Stimulated activated naive CD8-positive, alpha-beta T cell treated with anti-CD3 and anti-CD28 coated beads, Interleukin-15, amount 100 ng/mL, for 72 hours (primary cell): ENCODE results near the gene FLG.
"Not testable (repeated sequence)": the region's sequence is repeated elsewhere in the genome, so short reads cannot be mapped to it uniquely, and the experiment has no call there.

Experiments
- ATAC-seq: fragments of 150-1000 bp; cut with Tn5 transposase; 2 replicates; pipeline ENCODE4 v1.10.0; 2021; ENCODE audit warnings: mild to moderate bottlenecking, moderate library complexity
- DNase-seq, 2 donors: peaks; one replicate each; pipeline ENCODE4 v3.0.0; 2021 to 2022
- H3K27ac Mint-ChIP-seq, 2 donors: one replicate each; pipeline ENCODE4 v1.8.0; 2022; ENCODE audit warnings: mild to moderate bottlenecking in 2 of 2, mixed read lengths in 2 of 2, moderate library complexity in 2 of 2
- H3K27me3 Mint-ChIP-seq: one replicate; pipeline ENCODE4 v1.8.0; 2022; ENCODE audit warnings: mixed read lengths
- H3K4me1 Mint-ChIP-seq: one replicate; pipeline ENCODE4 v1.8.0; 2022; ENCODE audit warnings: mild to moderate bottlenecking, mixed read lengths
- H3K4me3 Mint-ChIP-seq, 2 donors: one replicate each; pipeline ENCODE4 v1.8.0; 2022; ENCODE audit warnings: mild to moderate bottlenecking in 2 of 2, mixed read lengths in 2 of 2, moderate library complexity in 1 of 2
- H3K9me3 Mint-ChIP-seq, 2 donors: one replicate each; pipeline ENCODE4 v1.8.0; 2022; ENCODE audit warnings: mixed read lengths in 2 of 2

FLG gene

GRCh38 chr1:152325111-152325510 is at the start of gene FLG:
Gene FLG (minus strand): TSS chr1:152325239. CDS start chr1:152315456, 9,783 bp downstream.
- no peak within 1 kb of the TSS for H3K27ac Mint-ChIP-seq
- no peaks in the 10 kb centered on the region for H3K4me1 Mint-ChIP-seq
- DNase-seq = no peak
- no peak within 1 kb of the TSS for H3K4me3 Mint-ChIP-seq
- H3K9me3 Mint-ChIP-seq = no peaks in the 10 kb centered on the region
- ATAC-seq = no peak
- no peaks in the 10 kb centered on the region for H3K27me3 Mint-ChIP-seq

- H3K27me3 Mint-ChIP-seq = peaks cover 7% of the 10 kb centered on the region
- ATAC-seq = no peak
- no peak for DNase-seq
- H3K4me3 Mint-ChIP-seq = no peak overlapping the region
- H3K4me1 Mint-ChIP-seq = no peaks in the 10 kb centered on the region
- peaks cover 0 to 9% of the 10 kb centered on the region in 2 donors for H3K9me3 Mint-ChIP-seq
- no peak overlapping the region for H3K27ac Mint-ChIP-seq
Measured at GRCh38 chr1:152374451-152374850, 49.4 kb upstream of the FLG start.

DNA sequence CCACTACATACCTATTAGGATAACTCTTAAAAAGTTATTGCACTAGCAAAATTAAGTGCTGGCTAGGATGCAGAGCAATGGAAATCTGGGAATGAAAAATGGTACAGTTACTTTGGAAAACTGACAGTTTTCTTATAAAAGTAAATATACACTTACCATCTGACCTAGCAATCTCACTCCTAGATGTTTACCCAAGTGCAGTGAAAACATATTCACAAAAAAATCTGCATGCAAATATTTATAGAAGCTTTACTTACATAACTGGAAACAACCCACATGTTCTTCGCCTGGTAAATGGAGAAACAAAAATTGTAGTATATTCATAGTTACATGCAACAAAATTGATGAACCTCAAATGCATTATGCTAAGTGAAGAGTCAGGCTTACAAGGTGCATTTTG is 47.6 kb upstream of the FLG start:
- Mint-ChIP-seq H3K4me3 (no peak overlapping the region), H3K27me3 (peaks cover 7% of the 10 kb centered on the region), H3K27ac (no peak overlapping the region), H3K4me1 (no peaks in the 10 kb centered on the region), H3K9me3 (peaks cover 4 to 16% of the 10 kb centered on the region in 2 donors)
- no peak for ATAC-seq
- no peak for DNase-seq

DNA sequence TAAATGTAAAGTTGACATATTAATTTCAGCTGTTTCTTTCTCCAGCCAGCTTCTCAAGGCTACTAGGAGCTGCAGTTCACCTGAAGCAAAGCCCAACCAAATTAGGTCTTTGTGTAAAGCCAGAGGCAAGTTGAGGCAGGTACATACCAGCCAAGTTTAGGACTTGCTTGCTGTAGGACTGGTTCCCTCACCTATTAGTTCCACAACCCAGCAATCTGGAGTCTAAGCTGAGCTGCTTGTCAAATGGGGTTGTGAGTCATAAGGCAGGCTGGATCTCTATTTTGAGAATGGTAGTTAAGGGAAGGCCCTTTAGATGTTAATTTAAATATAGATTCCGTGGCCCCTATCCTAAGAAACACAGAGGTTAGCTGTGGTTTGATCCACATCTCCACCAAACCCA is 42.4 kb upstream of the FLG start:
- Mint-ChIP-seq H3K9me3 (peaks cover 4 to 16% of the 10 kb centered on the region in 2 donors), H3K27me3 (peaks cover 9% of the 10 kb centered on the region), H3K4me3 (no peak overlapping the region), H3K27ac (no peak overlapping the region), H3K4me1 (no peaks in the 10 kb centered on the region)
- DNase-seq (no peak), ATAC-seq (no peak)

GRCh38 chr1:152359906-152360305 is 34.9 kb upstream of the FLG start, which contains the start of gene FLG2:
Gene FLG2 (minus strand): TSS chr1:152360006. CDS start chr1:152358884, 1,122 bp downstream.
- Mint-ChIP-seq H3K27ac (no peak within 1 kb of the TSS), H3K4me1 (no peaks in the 10 kb centered on the region), H3K9me3 (peaks cover 0 to 7% of the 10 kb centered on the region in 2 donors), H3K4me3 (no peak within 1 kb of the TSS), H3K27me3 (peaks cover 8% of the 10 kb centered on the region)
- no peak for ATAC-seq
- no peak for DNase-seq

DNA sequence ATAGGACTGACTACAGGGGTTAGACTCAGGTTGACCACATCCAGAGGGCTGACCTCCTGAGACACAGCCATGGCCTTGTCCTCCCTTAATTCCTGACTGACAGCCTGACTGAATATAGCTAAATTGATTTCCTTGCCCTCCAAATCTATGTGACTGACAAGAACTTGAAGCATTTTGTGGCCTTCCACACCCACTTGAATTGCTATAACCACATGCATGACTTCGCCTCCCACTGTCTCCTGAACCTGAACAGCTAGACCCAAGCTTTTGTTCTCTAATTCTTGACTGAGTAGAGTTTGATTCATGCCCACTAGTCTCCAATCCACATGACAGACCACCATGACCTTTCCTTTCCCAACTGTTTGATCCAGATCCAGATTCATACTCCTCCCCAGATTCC is 31.7 kb upstream of the FLG start:
- Mint-ChIP-seq H3K9me3 (peaks cover 0 to 23% of the 10 kb centered on the region in 2 donors), H3K27me3 (peaks cover 32% of the 10 kb centered on the region), H3K27ac (no peak overlapping the region), H3K4me1 (no peaks in the 10 kb centered on the region), H3K4me3 (no peak overlapping the region)
- no peak for ATAC-seq
- DNase-seq = no peak

DNA sequence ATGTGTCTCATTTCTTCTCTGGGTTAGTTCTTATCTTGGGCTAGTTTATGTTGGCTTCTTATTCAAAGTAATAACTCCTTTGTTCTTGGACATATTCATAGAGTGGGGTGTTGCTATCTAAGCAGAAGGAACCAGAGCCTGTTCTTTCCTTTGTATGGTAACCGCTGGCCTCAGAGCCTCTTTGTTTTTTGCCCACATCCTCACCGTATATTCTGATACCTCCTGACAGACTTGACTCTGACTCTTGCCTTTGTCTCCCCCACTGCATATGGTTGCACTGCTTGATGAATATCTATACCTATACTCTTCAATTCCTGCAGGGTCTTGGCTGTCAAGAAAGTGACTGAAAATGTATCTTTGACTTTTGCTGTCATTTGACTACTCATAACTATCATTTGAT is 24.6 kb upstream of the FLG start:
- ATAC-seq (no peak), DNase-seq (no peak)
- H3K9me3 Mint-ChIP-seq = peaks cover 0 to 15% of the 10 kb centered on the region in 2 donors
- H3K27ac Mint-ChIP-seq = no peak overlapping the region
- H3K27me3 Mint-ChIP-seq = peaks cover 45% of the 10 kb centered on the region
- H3K4me1 Mint-ChIP-seq = peaks cover 5% of the 10 kb centered on the region
- H3K4me3 Mint-ChIP-seq = no peak overlapping the region

DNA sequence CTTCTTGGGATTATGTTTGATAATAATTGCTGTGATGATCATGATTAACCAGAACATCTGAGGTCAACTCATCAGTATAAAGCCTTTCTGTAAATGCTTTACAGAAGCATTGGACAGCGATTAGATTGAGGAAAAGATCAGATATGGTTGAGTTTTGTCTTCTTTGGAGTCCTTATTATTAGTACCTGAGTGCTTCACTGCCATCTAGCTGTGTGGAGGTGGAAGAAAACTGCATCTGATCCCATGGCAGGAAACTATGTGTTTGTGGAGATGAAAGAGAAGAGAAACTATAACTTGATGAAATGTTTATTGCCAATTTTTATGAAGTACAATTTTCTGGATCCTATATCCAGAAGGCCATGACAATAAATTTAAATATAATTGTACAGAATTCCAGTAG is 23.4 kb upstream of the FLG start:
- ATAC-seq = no peak
- Mint-ChIP-seq H3K9me3 (peaks cover 0 to 9% of the 10 kb centered on the region in 2 donors), H3K4me1 (peaks cover 9% of the 10 kb centered on the region), H3K27ac (no peak overlapping the region), H3K27me3 (peaks cover 48% of the 10 kb centered on the region), H3K4me3 (no peak overlapping the region)
- no peak for DNase-seq

DNA sequence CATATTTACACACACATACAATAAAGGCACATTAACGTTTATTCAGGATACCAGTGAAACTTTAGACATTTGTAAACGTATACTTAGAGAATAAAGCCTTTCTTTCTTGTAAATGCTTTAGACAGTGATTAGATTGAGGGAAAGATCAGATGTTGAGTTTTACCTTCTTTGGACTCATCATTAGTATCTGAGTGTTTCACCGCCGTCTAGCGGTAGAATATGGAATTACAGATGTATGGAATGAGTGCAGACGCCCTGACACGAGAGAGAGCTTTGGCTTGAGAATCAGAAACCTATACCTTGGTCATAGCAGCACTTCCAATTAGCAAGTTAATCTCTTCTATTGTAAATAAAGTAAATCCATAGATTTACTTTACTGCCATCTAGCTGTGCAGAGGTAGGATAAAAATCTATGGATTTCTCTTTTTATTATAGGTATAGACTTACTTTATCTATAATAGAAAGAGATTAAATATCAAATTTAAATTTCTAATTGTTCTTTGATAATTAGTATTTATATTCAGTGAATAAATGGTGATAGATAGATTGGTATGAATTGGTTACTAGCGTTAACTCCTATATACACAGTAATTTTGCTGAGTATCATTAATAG is 22.2 kb upstream of the FLG start:
- no peak overlapping the region for H3K27ac Mint-ChIP-seq
- peaks cover 9% of the 10 kb centered on the region for H3K4me1 Mint-ChIP-seq
- peaks cover 35% of the 10 kb centered on the region for H3K27me3 Mint-ChIP-seq
- H3K4me3 Mint-ChIP-seq = no peak overlapping the region
- H3K9me3 Mint-ChIP-seq = no peaks in the 10 kb centered on the region
- ATAC-seq = peak; percentile 64
- DNase-seq = peak; percentile 40 to 49

GRCh38 chr1:152344438-152344837 is 19.4 kb upstream of the FLG start:
- peaks cover 34% of the 10 kb centered on the region for H3K27me3 Mint-ChIP-seq
- no peak for ATAC-seq
- no peak for DNase-seq
- H3K4me3 Mint-ChIP-seq = no peak overlapping the region
- H3K27ac Mint-ChIP-seq = peak overlapping the region in 1 of 2 donors; percentile 27
- no peaks in the 10 kb centered on the region for H3K9me3 Mint-ChIP-seq
- peaks cover 9% of the 10 kb centered on the region for H3K4me1 Mint-ChIP-seq

DNA sequence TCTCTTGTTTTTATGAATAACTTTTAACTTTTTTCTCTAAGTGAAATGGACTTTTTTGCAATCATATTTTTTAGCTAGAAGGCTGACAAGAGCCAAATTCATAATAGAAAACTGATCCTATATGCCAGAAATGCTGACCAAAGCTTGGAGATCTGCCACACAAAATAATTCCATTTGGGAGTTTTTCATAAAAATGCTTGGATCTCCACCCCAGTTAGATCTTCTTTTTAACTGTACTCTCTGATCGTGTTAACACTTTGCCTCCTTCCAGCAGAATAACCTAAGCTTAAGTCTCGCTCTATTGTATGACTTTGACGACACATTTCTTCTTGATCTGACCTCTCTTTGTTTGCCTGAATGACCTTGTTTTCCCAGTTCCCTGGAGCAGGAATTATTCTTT is 18.0 kb upstream of the FLG start:
- H3K9me3 Mint-ChIP-seq = no peaks in the 10 kb centered on the region
- H3K4me1 Mint-ChIP-seq = peaks cover 9% of the 10 kb centered on the region
- H3K27ac Mint-ChIP-seq = no peak overlapping the region
- H3K4me3 Mint-ChIP-seq = no peak overlapping the region
- H3K27me3 Mint-ChIP-seq = peaks cover 35% of the 10 kb centered on the region
- ATAC-seq = no peak
- DNase-seq = no peak

- Mint-ChIP-seq H3K4me1 (no peaks in the 10 kb centered on the region), H3K27me3 (peaks cover 16% of the 10 kb centered on the region), H3K27ac (no peak overlapping the region), H3K4me3 (no peak overlapping the region), H3K9me3 (no peaks in the 10 kb centered on the region)
- DNase-seq (no peak), ATAC-seq (no peak)
Measured at GRCh38 chr1:152335399-152335798, 10.4 kb upstream of the FLG start.

DNA sequence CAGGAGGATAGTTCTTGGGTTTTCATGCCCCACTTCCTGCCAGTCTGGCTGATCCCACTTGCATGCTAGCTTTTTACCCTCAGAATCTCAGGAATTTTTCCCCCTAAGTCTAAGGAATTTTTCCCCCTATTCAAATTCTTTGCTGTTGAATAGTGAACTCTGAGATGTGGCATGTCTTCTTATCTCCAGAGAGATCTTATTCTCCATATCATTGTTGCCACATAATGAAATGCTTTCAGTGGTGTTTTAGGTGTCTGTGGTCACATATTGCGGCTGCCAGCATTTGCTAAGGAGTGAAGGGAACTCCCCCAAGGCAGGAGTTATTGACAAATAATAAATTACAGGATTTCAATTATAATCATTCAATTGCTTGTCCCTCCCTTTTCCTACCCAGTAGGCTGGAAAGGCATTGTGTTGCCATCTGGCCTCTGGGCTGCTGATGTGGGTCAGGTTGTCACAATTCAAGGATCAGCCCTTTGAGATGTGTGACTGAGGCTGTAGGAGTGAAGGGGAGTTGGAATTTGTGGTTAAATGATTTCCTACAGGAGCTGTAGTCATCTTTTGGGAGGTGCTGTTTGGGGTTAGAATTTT is 3.9 kb upstream of the FLG start:
- Mint-ChIP-seq H3K9me3 (no peaks in the 10 kb centered on the region), H3K27ac (no peak overlapping the region), H3K4me1 (no peaks in the 10 kb centered on the region), H3K4me3 (no peak overlapping the region), H3K27me3 (no peaks in the 10 kb centered on the region)
- ATAC-seq (no peak), DNase-seq (no peak)

- Mint-ChIP-seq H3K27me3 (no peaks in the 10 kb centered on the region), H3K4me3 (no peak overlapping the region), H3K4me1 (no peaks in the 10 kb centered on the region), H3K27ac (no peak overlapping the region), H3K9me3 (peaks cover 17 to 37% of the 10 kb centered on the region in 2 donors)
- DNase-seq = no peak
- ATAC-seq = no peak
Measured at GRCh38 chr1:152313970-152314369, 11.1 kb downstream of the FLG start.

GRCh38 chr1:152313319-152313801 is 11.7 kb downstream of the FLG start:
- no peak for ATAC-seq
- no peaks in the 10 kb centered on the region for H3K4me1 Mint-ChIP-seq

DNA sequence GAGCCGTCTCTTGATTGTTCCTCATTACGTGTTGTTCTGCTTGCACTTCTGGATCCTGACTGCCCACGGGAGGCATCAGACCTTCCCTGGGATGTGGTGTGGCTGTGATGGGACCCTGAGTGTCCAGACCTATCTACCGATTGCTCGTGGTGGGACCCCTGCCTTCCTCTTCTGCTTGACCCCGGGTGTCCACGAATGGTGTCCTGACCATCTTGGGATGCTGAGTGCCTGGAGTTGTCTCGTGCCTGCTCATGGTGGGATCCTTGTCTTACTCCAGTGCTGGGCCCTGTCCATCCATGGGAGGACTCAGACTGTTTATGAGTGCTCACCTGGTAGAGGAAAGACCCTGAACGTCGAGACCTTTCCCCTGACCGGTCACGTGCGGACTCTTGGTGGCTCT is 12.9 kb downstream of the FLG start:
- DNase-seq, H3K4me1 Mint-ChIP-seq, ATAC-seq, H3K27me3 Mint-ChIP-seq, H3K4me3 Mint-ChIP-seq: not testable (repeated sequence)
- Mint-ChIP-seq H3K9me3 (peaks cover 23 to 55% of the 10 kb centered on the region in 2 donors), H3K27ac (peak overlapping the region in 1 of 2 donors; percentile 80)

More at GRCh38 chr1:152313319-152313801, 11.7 kb downstream of the FLG start:
- Mint-ChIP-seq H3K4me3 (no peak overlapping the region), H3K9me3 (peaks cover 22 to 43% of the 10 kb centered on the region in 2 donors), H3K27ac (no peak overlapping the region), H3K27me3 (no peaks in the 10 kb centered on the region)
- DNase-seq = no peak
